Prostate gland (tissue), 2 donors: ENCODE results near the gene CEP72.

Experiments used
- POLR2A ChIP-seq: fragments of 450-650 bp; IDR thresholded peaks from one replicate; pipeline ENCODE4 v1.6.1; 2016; ENCODE audit warnings: antibody characterized with exemption, mild to moderate bottlenecking
- TF ChIP-seq, protein P1 (sequence below), 4 experiments: fragments of 200-600 bp in 2 of 4; fragments of 450-650 bp in 2 of 4; sonication (generic) in 2 of 4; IDR thresholded peaks; 1 replicate in 3 of 4; 2 replicates in 1 of 4; pipeline ENCODE4 v1.5.1; 2016 to 2019; ENCODE audit warnings: antibody characterized with exemption in 4 of 4, mild to moderate bottlenecking in 2 of 4, moderate library complexity in 2 of 4

DNA sequence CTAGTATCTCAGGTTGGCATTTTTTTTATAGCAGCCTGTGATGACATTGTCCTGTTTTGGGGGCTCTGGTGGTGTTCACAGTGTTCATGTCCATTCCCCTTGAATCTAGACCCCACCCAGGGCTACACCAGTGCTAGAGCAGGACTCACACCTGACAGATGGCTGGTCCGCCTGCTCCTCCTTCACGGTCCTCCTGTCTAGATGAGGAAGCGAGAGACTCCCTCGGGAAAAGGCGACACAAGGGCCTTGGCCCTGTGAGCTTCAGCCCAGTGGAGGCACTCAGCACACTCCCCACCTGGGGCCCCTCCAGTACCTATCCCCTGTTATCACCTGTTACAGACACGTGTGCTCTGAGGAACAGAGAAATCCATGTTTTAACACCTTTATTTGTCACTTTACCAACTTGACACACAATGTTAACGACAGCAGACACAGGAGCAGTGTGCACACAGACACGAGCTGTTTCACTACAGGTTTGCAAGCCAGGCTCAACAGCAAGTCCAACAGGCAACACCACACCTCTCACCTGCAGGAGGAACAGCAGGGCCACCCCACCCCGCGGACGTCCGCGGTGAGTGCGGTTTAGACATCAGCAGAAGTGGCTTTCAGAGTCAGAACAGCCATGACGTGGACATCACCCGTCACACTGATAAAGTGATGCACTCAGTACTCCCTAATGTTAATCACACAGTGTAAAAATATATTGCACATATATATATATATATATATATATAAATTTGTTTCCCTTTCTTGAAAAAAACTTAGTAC, 47.5 kb downstream of the CEP72 start:
- TF ChIP-seq POLR2A: no peak
- TF ChIP-seq, protein P1, sequence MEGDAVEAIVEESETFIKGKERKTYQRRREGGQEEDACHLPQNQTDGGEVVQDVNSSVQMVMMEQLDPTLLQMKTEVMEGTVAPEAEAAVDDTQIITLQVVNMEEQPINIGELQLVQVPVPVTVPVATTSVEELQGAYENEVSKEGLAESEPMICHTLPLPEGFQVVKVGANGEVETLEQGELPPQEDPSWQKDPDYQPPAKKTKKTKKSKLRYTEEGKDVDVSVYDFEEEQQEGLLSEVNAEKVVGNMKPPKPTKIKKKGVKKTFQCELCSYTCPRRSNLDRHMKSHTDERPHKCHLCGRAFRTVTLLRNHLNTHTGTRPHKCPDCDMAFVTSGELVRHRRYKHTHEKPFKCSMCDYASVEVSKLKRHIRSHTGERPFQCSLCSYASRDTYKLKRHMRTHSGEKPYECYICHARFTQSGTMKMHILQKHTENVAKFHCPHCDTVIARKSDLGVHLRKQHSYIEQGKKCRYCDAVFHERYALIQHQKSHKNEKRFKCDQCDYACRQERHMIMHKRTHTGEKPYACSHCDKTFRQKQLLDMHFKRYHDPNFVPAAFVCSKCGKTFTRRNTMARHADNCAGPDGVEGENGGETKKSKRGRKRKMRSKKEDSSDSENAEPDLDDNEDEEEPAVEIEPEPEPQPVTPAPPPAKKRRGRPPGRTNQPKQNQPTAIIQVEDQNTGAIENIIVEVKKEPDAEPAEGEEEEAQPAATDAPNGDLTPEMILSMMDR (IDR thresholded peaks at IDR 0.05): no peak
